Measurements from ENCODE around the gene OBSCN.
A peak's percentile ranks its signal among the peaks of the same experiment; 100 is the strongest.

Gene OBSCN

GRCh38 chr1:228374711-228375577 lies 167.1 kb downstream of the OBSCN start:
- DNase-seq (ENCODE audit: low spot score), result no peak
- no peak for FAIRE-seq

- FAIRE-seq, result no peak
Measured at GRCh38 chr1:228375578-228376261, 167.9 kb downstream of the OBSCN start.

GRCh38 chr1:228376262-228376628 lies 168.4 kb downstream of the OBSCN start:
- FAIRE-seq, result no peak
- DNase-seq (ENCODE audit: low spot score), result no peak

More at GRCh38 chr1:228375578-228376261, 167.9 kb downstream of the OBSCN start:
- DNase-seq (ENCODE audit: low spot score), result no peak

- no peak for FAIRE-seq
- DNase-seq (ENCODE audit: low spot score), result no peak
Measured at GRCh38 chr1:228376651-228377631, 169.1 kb downstream of the OBSCN start.

GRCh38 chr1:228377664-228378089 lies 169.8 kb downstream of the OBSCN start:
- FAIRE-seq, result no peak
- no peak for DNase-seq (ENCODE audit: low spot score)

- no peak for FAIRE-seq
- no peak for DNase-seq (ENCODE audit: low spot score)
Measured at GRCh38 chr1:228378090-228378872, 170.4 kb downstream of the OBSCN start.

- FAIRE-seq (no peak), DNase-seq (ENCODE audit: low spot score) (no peak)
Measured at GRCh38 chr1:228378873-228379460, 171.1 kb downstream of the OBSCN start.

GRCh38 chr1:228379666-228380065 lies 171.8 kb downstream of the OBSCN start:
- FAIRE-seq, result no peak

GRCh38 chr1:228381356-228381755 lies 173.5 kb downstream of the OBSCN start:
- FAIRE-seq, result no peak
- DNase-seq (ENCODE audit: low spot score), result no peak

More at GRCh38 chr1:228379666-228380065, 171.8 kb downstream of the OBSCN start:
- no peak for DNase-seq (ENCODE audit: low spot score)

GRCh38 chr1:228383773-228384172 lies 175.9 kb downstream of the OBSCN start:
- no peak for DNase-seq (ENCODE audit: low spot score)
- FAIRE-seq, result no peak

- FAIRE-seq (no peak), DNase-seq (ENCODE audit: low spot score) (no peak)
Measured at GRCh38 chr1:228385232-228385631, 177.4 kb downstream of the OBSCN start.

GRCh38 chr1:228387321-228387720 lies 179.5 kb downstream of the OBSCN start:
- FAIRE-seq (no peak), DNase-seq (ENCODE audit: low spot score) (no peak)

GRCh38 chr1:228390649-228391048 lies 182.8 kb downstream of the OBSCN start:
- DNase-seq (ENCODE audit: low spot score), result no peak
- no peak for FAIRE-seq

- no peak for FAIRE-seq
- DNase-seq (ENCODE audit: low spot score), result no peak
Measured at GRCh38 chr1:228391411-228392020, 183.7 kb downstream of the OBSCN start.

- DNase-seq (ENCODE audit: low spot score) (no peak), FAIRE-seq (no peak)
Measured at GRCh38 chr1:228392111-228392936, 184.5 kb downstream of the OBSCN start.

- DNase-seq (ENCODE audit: low spot score), result peak; percentile 31
- FAIRE-seq, result no peak
Measured at GRCh38 chr1:228393268-228393701, 185.4 kb downstream of the OBSCN start.

GRCh38 chr1:228393811-228394570 lies 186.1 kb downstream of the OBSCN start:
- DNase-seq (ENCODE audit: low spot score) (no peak), FAIRE-seq (no peak)

Data from urothelium cell line (cell line).